ENCODE data around the gene AOPEP.

GRCh38 chr9:94798201-94798600 lies 71.7 kb downstream of the AOPEP start:
- TF ChIP-seq TAF1 (IDR thresholded peaks at IDR 0.05; ENCODE audit: low read depth, low read length), result no peak
- no peak for TF ChIP-seq POLR2A (IDR thresholded peaks at IDR 0.05; ENCODE audit: low read depth, low read length)
- TF ChIP-seq POLR2AphosphoS5 (IDR thresholded peaks at IDR 0.05; ENCODE audit: low read depth, low read length), result no peak
- TF ChIP-seq POU2F2 (IDR thresholded peaks at IDR 0.05; ENCODE audit: low read depth, low read length), result no peak
- TF ChIP-seq SPI1 (IDR thresholded peaks at IDR 0.05; ENCODE audit: low read depth, low read length), result no peak
- TF ChIP-seq PAX5 (IDR thresholded peaks at IDR 0.05; ENCODE audit: insufficient read depth, low read length, severe bottlenecking), result no peak

All from GM12891 (cell line).